T-helper 22 cell (primary cell): ENCODE data around the gene MLX.
"Not testable (repeated sequence)": the region's sequence is repeated elsewhere in the genome, so short reads cannot be mapped to it uniquely, and the experiment has no call there.

Source experiments
- DNase-seq: peaks from one replicate; pipeline ENCODE4 v3.0.0-alpha.2; 2020; ENCODE audit warnings: low read depth

The MLX gene

GRCh38 chr17:42536372-42537155 is 30.3 kb upstream of the MLX start:
- peak; percentile 55 for DNase-seq

GRCh38 chr17:42537156-42537805 is 29.6 kb upstream of the MLX start:
- DNase-seq: no peak

- DNase-seq: no peak
Measured at GRCh38 chr17:42537826-42538451, 29.0 kb upstream of the MLX start.

- no peak for DNase-seq
Measured at GRCh38 chr17:42538482-42538881, 28.4 kb upstream of the MLX start.

- not testable (repeated sequence) for DNase-seq
Measured at GRCh38 chr17:42540558-42540957, 26.3 kb upstream of the MLX start.

GRCh38 chr17:42541041-42541833 is 25.7 kb upstream of the MLX start:
- DNase-seq: no peak

- no peak for DNase-seq
Measured at GRCh38 chr17:42543190-42544079, 23.5 kb upstream of the MLX start.

GRCh38 chr17:42544874-42545283 is 22.0 kb upstream of the MLX start:
- DNase-seq: no peak

- not testable (repeated sequence) for DNase-seq
Measured at GRCh38 chr17:42545755-42546505, 21.0 kb upstream of the MLX start.

- no peak for DNase-seq
Measured at GRCh38 chr17:42547001-42547461, 19.9 kb upstream of the MLX start.

- DNase-seq: no peak
Measured at GRCh38 chr17:42547698-42548069, 19.2 kb upstream of the MLX start.

- DNase-seq: peak; percentile 57
Measured at GRCh38 chr17:42548070-42548837, 18.6 kb upstream of the MLX start.

GRCh38 chr17:42548993-42549755 is 17.7 kb upstream of the MLX start:
- no peak for DNase-seq

GRCh38 chr17:42552736-42553135 is 14.2 kb upstream of the MLX start, which contains the start of gene HSD17B1:
Gene HSD17B1, plus strand, starts transcription at chr17:42552923. Its CDS starts 11 bp downstream, at chr17:42552934.
- not testable (repeated sequence) for DNase-seq

- no peak for DNase-seq
Measured at GRCh38 chr17:42553161-42553818, 13.6 kb upstream of the MLX start.

- no peak for DNase-seq
Measured at GRCh38 chr17:42553866-42554249, 13.0 kb upstream of the MLX start.

GRCh38 chr17:42554250-42555121 is 12.4 kb upstream of the MLX start:
- DNase-seq: peak; percentile 62
